HL-60 (cell line): ENCODE data around the gene HIF3A.

Experiments used
- CTCF ChIP-seq: IDR thresholded peaks from one replicate; pipeline ENCODE4 v1.5.1; 2011; ENCODE audit warnings: low read length, control low read depth, inconsistent platforms; ENCODE audit not compliant: insufficient read depth
- GABPA ChIP-seq: IDR thresholded peaks from 2 replicates; pipeline ENCODE4 v1.6.1; 2012; ENCODE audit warnings: low read depth
- POLR2AphosphoS5 ChIP-seq: IDR thresholded peaks from 2 replicates; pipeline ENCODE4 v1.6.1; 2012; ENCODE audit warnings: low read depth
- REST ChIP-seq: IDR thresholded peaks from 2 replicates; pipeline ENCODE4 v1.6.1; 2012; ENCODE audit warnings: low read depth; ENCODE audit not compliant: insufficient replicate concordance

GRCh38 chr19:46392837-46393236 lies 96.0 kb downstream of the HIF3A start:
- no peak for TF ChIP-seq CTCF
- no peak for TF ChIP-seq POLR2AphosphoS5
- TF ChIP-seq REST, result no peak
- TF ChIP-seq GABPA, result no peak
